HEK293 (cell line): ENCODE data around the gene SGMS1.

Experiments
- CTCF ChIP-seq: fragments of 450-650 bp; formaldehyde crosslinking; IDR thresholded peaks from 2 replicates; pipeline ENCODE4 v1.5.1; 2016; ENCODE audit warnings: missing biosample characterization, missing genetic modification characterization
- KLF9 ChIP-seq: fragments of 450-650 bp; formaldehyde crosslinking; IDR thresholded peaks from 2 replicates; pipeline ENCODE4 v1.5.1; 2016; ENCODE audit warnings: missing biosample characterization, missing genetic modification characterization, low read depth
- YY1 ChIP-seq: fragments of 450-650 bp; formaldehyde crosslinking; IDR thresholded peaks from 2 replicates; pipeline ENCODE4 v1.5.1; 2018; ENCODE audit warnings: missing biosample characterization, missing genetic modification characterization

GRCh38 chr10:50592961-50593418, 30.8 kb downstream of the SGMS1 start:
- TF ChIP-seq CTCF (tag by site-specific recombination) (no peak), KLF9 (tag by site-specific recombination) (no peak), YY1 (tag by site-specific recombination) (no peak)
